Spleen (tissue), 7 donors: Measurements from ENCODE around the gene USP17L12.
"Not testable (repeated sequence)": the region's sequence is repeated elsewhere in the genome, so short reads cannot be mapped to it uniquely, and the experiment has no call there.

Experiments
- CTCF ChIP-seq, 11 experiments: fragments of 200-600 bp in 7 of 11; fragments of 450-650 bp in 4 of 11; sonication (generic) in 4 of 11; IDR thresholded peaks in 8 of 11; conservative IDR thresholded peaks in 3 of 11; 1 replicate in 7 of 11; 2 replicates in 4 of 11; pipeline versions ENCODE4 v1.4.0 to v1.8.0; 2016 to 2021; ENCODE audit warnings: antibody characterized with exemption in 11 of 11, inconsistent platforms in 4 of 11, mild to moderate bottlenecking in 1 of 11
- POLR2A ChIP-seq, 3 donors: fragments of 450-650 bp; IDR thresholded peaks; one replicate each; pipeline ENCODE4 v1.5.1; 2017; ENCODE audit warnings: antibody characterized with exemption in 3 of 3, mild to moderate bottlenecking in 1 of 3
- POLR2AphosphoS5 ChIP-seq, 3 donors: sonication (generic); formaldehyde crosslinking; IDR thresholded peaks; one replicate each; pipeline ENCODE4 v1.5.1; 2017; ENCODE audit warnings: antibody characterized with exemption in 3 of 3
- donor health status: DM: no; HTN: no; CAD: no; lungs with moderate emphysema.
- donor health status: DM: no; HTN: no; CAD: no.
- donor health status: DM: no; HTN: no; CAD: no.

GRCh38 chr4:9243579-9243978, 23.6 kb downstream of the USP17L12 start, which contains the start of gene USP17L17:
- TF ChIP-seq CTCF (IDR thresholded peaks at IDR 0.05 in 8 of 11, conservative IDR thresholded peaks at IDR 0.05 in 3 of 11); POLR2AphosphoS5 (IDR thresholded peaks at IDR 0.05); POLR2A (IDR thresholded peaks at IDR 0.05): not testable (repeated sequence)
